Ishikawa (cell line): ENCODE results near the gene PARD3.

Experiments
- CEBPB ChIP-seq: IDR thresholded peaks from 2 replicates; pipeline ENCODE4 v1.6.1; 2012
- EP300 ChIP-seq: IDR thresholded peaks from 2 replicates; pipeline ENCODE4 v1.6.1; 2012; ENCODE audit warnings: borderline replicate concordance
- RAD21 ChIP-seq: IDR thresholded peaks from 2 replicates; pipeline ENCODE4 v1.6.1; 2012; ENCODE audit warnings: low read depth
- REST ChIP-seq: IDR thresholded peaks from 2 replicates; pipeline ENCODE4 v1.6.1; 2012; ENCODE audit warnings: low read depth, mild to moderate bottlenecking
- TAF1 ChIP-seq: IDR thresholded peaks from 2 replicates; pipeline ENCODE4 v1.6.1; 2012; ENCODE audit warnings: low read depth, mild to moderate bottlenecking
- TEAD4 ChIP-seq: IDR thresholded peaks from 2 replicates; pipeline ENCODE4 v1.6.1; 2012
- ZBTB7A ChIP-seq: IDR thresholded peaks from 2 replicates; pipeline ENCODE4 v1.6.1; 2012; ENCODE audit warnings: low read depth
- TF ChIP-seq, protein P1 (sequence below): IDR thresholded peaks from 2 replicates; pipeline ENCODE4 v1.6.1; 2012

GRCh38 chr10:34076443-34076842, 738.7 kb downstream of the PARD3 start:
- TF ChIP-seq TEAD4 (no peak), TAF1 (no peak), REST (no peak), EP300 (no peak), CEBPB (no peak), RAD21 (no peak), ZBTB7A (no peak)
- TF ChIP-seq, protein P1, sequence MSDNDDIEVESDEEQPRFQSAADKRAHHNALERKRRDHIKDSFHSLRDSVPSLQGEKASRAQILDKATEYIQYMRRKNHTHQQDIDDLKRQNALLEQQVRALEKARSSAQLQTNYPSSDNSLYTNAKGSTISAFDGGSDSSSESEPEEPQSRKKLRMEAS = no peak
